BE2C (cell line): ENCODE data around the gene TRIM27.
"Not testable (repeated sequence)": the region's sequence is repeated elsewhere in the genome, so short reads cannot be mapped to it uniquely, and the experiment has no call there.

Experiments used
- DNase-seq: peaks from one replicate; pipeline ENCODE4 v3.0.0-alpha.2; 2020
- H3K27me3 ChIP-seq: fragments of 250-450 bp; sonication (Bioruptor Pico); 2 replicates; pipeline ENCODE4 v1.5.1; 2020; ENCODE audit warnings: mild to moderate bottlenecking
- H3K36me3 ChIP-seq: fragments of 250-450 bp; sonication (Bioruptor Pico); 2 replicates; pipeline ENCODE4 v1.5.1; 2020; ENCODE audit warnings: mild to moderate bottlenecking
- H3K4me1 ChIP-seq: fragments of 250-450 bp; sonication (Bioruptor Pico); 2 replicates; pipeline ENCODE4 v1.5.1; 2020
- H3K4me3 ChIP-seq: 2 replicates; pipeline ENCODE4 v1.5.1; 2011; ENCODE audit warnings: low read depth, low read length
- H3K9me3 ChIP-seq: fragments of 250-450 bp; sonication (Bioruptor Pico); 2 replicates; pipeline ENCODE4 v1.5.1; 2020
- TF ChIP-seq, protein P1 (sequence below): IDR thresholded peaks from 2 replicates; pipeline ENCODE4 v1.5.1; 2012; ENCODE audit warnings: mild to moderate bottlenecking, low read depth, low read length

TRIM27 gene

DNA sequence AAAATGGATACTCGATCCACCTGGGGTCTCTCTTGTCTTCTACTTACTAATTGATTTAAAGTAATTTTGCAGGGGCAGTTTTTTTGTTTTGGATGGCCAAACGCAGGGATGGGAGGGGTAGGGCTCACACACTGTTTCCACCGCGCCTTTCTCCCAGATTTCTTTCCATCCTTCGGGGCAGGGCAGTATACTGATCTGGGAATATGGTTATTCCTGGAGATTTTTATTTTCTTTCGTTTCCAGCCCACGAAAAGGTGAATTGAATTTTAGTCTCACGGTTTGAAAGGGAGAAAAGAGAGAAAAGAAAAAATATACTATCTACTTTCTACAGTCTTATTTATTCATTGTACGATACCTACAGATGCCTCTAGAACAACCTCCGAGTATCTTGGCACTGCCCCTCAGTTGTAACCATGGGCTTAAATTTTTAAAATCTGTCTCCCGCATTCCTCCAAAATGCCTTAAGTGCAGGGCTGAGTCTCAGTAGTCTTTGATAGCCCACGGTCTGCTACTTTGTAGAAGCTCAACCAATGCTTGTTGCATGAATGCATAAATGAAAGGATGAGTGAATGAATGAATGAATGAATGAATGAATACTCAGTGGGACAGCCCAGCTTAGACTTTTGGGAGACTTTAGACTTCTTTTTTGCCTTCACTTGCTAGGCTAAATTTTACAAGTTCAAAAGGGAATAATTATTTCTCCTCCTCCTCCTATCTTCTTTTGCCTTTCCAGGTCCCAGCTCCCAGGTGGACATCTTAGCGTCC is 18.1 kb upstream of the TRIM27 start:
- TF ChIP-seq, protein P1, sequence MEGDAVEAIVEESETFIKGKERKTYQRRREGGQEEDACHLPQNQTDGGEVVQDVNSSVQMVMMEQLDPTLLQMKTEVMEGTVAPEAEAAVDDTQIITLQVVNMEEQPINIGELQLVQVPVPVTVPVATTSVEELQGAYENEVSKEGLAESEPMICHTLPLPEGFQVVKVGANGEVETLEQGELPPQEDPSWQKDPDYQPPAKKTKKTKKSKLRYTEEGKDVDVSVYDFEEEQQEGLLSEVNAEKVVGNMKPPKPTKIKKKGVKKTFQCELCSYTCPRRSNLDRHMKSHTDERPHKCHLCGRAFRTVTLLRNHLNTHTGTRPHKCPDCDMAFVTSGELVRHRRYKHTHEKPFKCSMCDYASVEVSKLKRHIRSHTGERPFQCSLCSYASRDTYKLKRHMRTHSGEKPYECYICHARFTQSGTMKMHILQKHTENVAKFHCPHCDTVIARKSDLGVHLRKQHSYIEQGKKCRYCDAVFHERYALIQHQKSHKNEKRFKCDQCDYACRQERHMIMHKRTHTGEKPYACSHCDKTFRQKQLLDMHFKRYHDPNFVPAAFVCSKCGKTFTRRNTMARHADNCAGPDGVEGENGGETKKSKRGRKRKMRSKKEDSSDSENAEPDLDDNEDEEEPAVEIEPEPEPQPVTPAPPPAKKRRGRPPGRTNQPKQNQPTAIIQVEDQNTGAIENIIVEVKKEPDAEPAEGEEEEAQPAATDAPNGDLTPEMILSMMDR: no peak
- peak; percentile 59 for DNase-seq
- no peaks in the 10 kb centered on the region for H3K36me3 ChIP-seq
- peak overlapping the region; percentile 94 for H3K4me3 ChIP-seq
- no peaks in the 10 kb centered on the region for H3K27me3 ChIP-seq
- H3K4me1 ChIP-seq: no peaks in the 10 kb centered on the region
- no peaks in the 10 kb centered on the region for H3K9me3 ChIP-seq

DNA sequence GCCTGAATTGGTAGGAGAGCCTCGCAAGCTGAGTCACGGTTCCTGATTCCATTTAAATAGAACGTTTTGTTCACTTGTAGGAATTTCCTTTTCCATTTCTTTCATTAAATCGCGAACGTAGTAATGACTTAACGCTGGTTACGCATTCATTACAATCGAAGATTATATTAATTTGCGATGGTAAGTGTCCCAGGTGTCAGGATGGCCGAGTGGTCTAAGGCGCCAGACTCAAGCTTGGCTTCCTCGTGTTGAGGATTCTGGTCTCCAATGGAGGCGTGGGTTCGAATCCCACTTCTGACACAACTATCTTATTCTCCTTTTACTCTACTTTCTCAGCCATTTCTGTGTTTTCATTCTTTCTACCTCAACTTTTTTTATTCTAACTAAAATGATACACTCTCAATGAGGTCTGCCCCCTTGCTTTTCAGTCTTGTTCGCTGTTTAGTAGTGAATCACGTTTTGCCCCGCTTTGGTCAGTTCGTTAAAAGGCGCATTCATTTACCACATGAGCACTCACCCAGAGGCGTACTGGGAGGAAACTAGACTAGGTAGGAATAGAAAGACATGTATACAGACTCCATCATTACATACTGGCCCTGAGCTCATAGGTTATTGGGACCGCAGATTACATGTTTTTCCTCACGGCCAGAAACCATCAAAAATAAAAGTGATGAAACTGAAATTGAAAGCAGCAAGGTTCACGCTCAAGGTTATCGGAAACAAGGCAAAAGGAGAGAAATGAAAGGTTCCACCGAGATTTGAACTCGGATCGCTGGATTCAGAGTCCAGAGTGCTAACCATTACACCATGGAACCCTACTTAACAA is 17.3 kb upstream of the TRIM27 start:
- no peaks in the 10 kb centered on the region for H3K9me3 ChIP-seq
- H3K36me3 ChIP-seq: no peaks in the 10 kb centered on the region
- no peaks in the 10 kb centered on the region for H3K4me1 ChIP-seq
- TF ChIP-seq, protein P1: no peak
- peak overlapping the region; percentile 94 for H3K4me3 ChIP-seq
- H3K27me3 ChIP-seq: no peaks in the 10 kb centered on the region
- DNase-seq: peak; percentile 77

DNA sequence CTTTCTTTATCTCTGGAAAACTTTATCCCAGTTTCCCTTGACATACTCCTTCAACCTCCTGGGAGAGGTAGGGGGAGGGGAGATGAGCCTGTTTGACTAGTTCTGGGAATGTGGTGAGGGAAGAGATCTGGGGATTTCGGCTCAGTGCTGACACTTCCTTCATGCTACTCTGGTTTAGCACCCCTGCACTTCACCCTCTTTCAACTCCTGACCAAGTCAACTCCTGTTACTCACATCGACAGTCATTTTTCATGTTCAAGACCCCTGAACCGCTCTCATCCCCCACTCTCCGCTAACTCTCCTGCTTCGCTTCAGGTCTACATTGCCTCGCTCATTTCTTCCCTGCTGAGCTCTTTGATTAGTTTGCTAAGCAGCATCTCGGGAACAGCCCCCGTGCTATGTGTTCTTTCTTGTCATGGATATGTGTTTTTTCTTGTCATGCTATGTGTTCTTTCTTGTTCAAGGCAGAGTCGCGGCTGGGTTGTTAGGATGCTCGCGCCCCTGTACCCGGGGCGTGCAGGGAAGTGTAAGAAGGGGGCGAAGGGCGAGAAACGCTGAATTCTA is 16.6 kb upstream of the TRIM27 start:
- Histone ChIP-seq H3K36me3 (no peaks in the 10 kb centered on the region), H3K4me1 (no peaks in the 10 kb centered on the region), H3K4me3 (peak overlapping the region; percentile 94), H3K9me3 (no peaks in the 10 kb centered on the region), H3K27me3 (no peaks in the 10 kb centered on the region)
- TF ChIP-seq, protein P1: no peak
- DNase-seq: peak; percentile 60

DNA sequence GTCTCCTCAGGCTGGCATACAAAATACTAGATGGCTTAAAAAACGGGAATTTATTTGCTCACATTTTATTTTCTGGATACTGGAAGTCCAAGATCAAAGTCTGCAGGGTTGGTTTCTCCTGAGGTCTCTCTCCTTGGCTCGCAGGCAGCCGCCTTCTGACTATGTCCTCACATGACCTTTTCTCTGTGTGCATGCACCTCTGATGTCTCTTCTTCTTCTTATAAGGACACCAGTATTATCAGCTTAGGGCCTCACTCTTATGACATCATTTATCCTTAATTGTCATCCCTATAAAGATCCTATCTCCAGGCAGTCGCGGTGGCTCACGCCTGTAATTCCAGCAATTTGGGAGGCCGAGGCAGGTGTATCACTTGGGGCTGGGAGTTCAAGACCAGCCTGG is 9.3 kb upstream of the TRIM27 start:
- TF ChIP-seq, protein P1: no peak
- Histone ChIP-seq H3K4me1 (no peaks in the 10 kb centered on the region), H3K36me3 (no peaks in the 10 kb centered on the region), H3K27me3 (no peaks in the 10 kb centered on the region), H3K4me3 (no peak overlapping the region), H3K9me3 (no peaks in the 10 kb centered on the region)
- DNase-seq: no peak

DNA sequence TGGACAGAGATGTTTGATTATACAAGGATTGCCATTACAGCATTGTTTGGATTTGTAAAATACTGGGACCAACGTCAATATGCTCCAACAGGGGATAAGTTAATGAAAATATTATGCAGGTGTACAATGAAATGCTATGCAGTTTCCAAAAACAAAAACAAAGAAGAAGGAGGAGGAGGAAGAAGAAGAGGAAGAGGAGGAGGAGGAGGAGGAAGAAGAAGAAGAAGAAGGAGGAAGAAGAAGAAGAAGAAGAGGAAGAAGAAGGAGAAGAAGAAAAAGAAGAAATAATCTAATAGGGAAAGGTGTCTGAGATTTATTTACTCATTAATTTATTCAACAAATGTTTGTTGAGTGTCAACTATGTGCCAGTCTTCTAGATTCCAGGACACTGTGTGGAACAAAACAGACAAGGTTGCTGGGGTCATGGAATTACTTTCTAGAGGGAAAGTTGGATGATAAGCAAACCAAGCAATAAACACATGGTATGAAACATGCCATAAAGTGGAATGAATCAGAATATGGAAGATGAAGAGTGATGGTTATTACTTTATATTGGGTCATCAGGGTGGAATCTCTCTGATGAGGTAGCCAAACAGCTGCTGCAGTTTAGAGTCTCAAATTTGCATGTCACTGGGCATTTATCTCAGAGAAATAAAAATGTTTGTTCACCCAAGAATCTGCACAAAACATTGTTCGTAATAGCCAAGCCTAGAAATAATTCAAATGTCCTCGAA is 6.3 kb upstream of the TRIM27 start:
- no peak for DNase-seq
- Histone ChIP-seq H3K27me3 (no peaks in the 10 kb centered on the region), H3K4me3 (no peak overlapping the region), H3K36me3 (no peaks in the 10 kb centered on the region), H3K4me1 (no peaks in the 10 kb centered on the region), H3K9me3 (no peaks in the 10 kb centered on the region)
- TF ChIP-seq, protein P1: no peak

DNA sequence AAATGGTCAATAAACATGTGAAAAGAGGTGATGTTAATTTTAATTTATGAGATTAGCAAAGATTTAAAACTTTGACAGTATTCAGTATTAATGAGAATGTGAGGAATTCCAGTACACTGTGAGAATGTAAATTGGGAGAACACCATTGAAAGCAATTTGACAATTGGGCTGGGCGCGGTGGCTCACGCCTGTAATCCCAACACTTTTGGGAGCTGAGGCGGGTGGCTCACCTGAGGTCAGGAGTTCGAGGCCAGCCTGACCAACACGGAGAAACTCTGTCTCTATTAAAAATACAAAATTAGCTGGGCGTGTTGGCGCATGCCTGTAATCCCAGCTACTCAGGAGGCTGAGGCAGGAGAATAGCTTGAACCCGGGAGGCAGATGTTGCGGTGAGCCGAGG is 5.6 kb upstream of the TRIM27 start:
- not testable (repeated sequence) for H3K4me1 ChIP-seq, H3K36me3 ChIP-seq, DNase-seq, H3K27me3 ChIP-seq, H3K4me3 ChIP-seq, H3K9me3 ChIP-seq
